ENCODE results near the gene CHD3.

The CHD3 gene

GRCh38 chr17:7932483-7932891 is 43.9 kb downstream of the CHD3 start:
- TF ChIP-seq, protein P1, sequence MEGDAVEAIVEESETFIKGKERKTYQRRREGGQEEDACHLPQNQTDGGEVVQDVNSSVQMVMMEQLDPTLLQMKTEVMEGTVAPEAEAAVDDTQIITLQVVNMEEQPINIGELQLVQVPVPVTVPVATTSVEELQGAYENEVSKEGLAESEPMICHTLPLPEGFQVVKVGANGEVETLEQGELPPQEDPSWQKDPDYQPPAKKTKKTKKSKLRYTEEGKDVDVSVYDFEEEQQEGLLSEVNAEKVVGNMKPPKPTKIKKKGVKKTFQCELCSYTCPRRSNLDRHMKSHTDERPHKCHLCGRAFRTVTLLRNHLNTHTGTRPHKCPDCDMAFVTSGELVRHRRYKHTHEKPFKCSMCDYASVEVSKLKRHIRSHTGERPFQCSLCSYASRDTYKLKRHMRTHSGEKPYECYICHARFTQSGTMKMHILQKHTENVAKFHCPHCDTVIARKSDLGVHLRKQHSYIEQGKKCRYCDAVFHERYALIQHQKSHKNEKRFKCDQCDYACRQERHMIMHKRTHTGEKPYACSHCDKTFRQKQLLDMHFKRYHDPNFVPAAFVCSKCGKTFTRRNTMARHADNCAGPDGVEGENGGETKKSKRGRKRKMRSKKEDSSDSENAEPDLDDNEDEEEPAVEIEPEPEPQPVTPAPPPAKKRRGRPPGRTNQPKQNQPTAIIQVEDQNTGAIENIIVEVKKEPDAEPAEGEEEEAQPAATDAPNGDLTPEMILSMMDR (IDR thresholded peaks at IDR 0.05; ENCODE audit: control insufficient read depth, insufficient read depth, low read depth, low read length, missing control alignments): no peak
- no peak for DNase-seq (ENCODE audit: low read depth)

GRCh38 chr17:7932949-7933348 is 44.4 kb downstream of the CHD3 start:
- TF ChIP-seq, protein P1 (IDR thresholded peaks at IDR 0.05; ENCODE audit: control insufficient read depth, insufficient read depth, low read depth, low read length, missing control alignments): peak; percentile 40
- H3K4me3 ChIP-seq (ENCODE audit: control insufficient read depth, low read depth, low read length): peak overlapping the region; percentile 98
- no peak for DNase-seq (ENCODE audit: low read depth)

More at GRCh38 chr17:7932483-7932891, 43.9 kb downstream of the CHD3 start:
- peak overlapping the region; percentile 98 for H3K4me3 ChIP-seq (ENCODE audit: control insufficient read depth, low read depth, low read length)

- DNase-seq (ENCODE audit: low read depth): no peak
- no peak overlapping the region for H3K4me3 ChIP-seq (ENCODE audit: control insufficient read depth, low read depth, low read length)
- TF ChIP-seq, protein P1 (IDR thresholded peaks at IDR 0.05; ENCODE audit: control insufficient read depth, insufficient read depth, low read depth, low read length, missing control alignments): no peak
Measured at GRCh38 chr17:7935859-7936258, 47.3 kb downstream of the CHD3 start.

- TF ChIP-seq, protein P1 (IDR thresholded peaks at IDR 0.05; ENCODE audit: control insufficient read depth, insufficient read depth, low read depth, low read length, missing control alignments): no peak
- DNase-seq (ENCODE audit: low read depth): no peak
Measured at GRCh38 chr17:7940034-7940433, 51.4 kb downstream of the CHD3 start.

GRCh38 chr17:7940743-7941142 is 52.2 kb downstream of the CHD3 start:
- no peak overlapping the region for H3K4me3 ChIP-seq (ENCODE audit: control insufficient read depth, low read depth, low read length)
- TF ChIP-seq, protein P1 (IDR thresholded peaks at IDR 0.05; ENCODE audit: control insufficient read depth, insufficient read depth, low read depth, low read length, missing control alignments): no peak
- DNase-seq (ENCODE audit: low read depth): no peak

More at GRCh38 chr17:7940034-7940433, 51.4 kb downstream of the CHD3 start:
- H3K4me3 ChIP-seq (ENCODE audit: control insufficient read depth, low read depth, low read length): no peak overlapping the region

DNA sequence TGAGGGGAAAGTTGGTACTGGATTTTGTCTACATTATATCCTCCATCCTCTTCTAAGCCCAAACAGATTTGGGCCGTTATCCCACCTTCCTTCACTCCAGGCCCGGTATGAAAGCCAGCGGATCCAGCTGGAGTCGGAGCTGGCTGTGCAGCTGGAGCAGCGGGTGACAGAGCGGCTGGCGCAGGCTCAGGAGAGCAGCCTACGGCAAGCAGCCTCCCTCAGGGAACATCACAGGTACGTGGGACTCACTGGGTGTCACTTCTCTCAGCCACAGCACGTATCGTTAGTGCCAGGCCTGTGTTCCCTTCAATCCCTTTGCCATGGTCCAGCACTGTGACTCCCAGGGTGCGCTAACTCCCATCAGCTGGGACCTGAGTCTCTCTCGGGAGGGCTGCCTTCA is 54.7 kb downstream of the CHD3 start:
- no peak overlapping the region for H3K4me3 ChIP-seq (ENCODE audit: control insufficient read depth, low read depth, low read length)
- DNase-seq (ENCODE audit: low read depth): no peak
- TF ChIP-seq, protein P1 (IDR thresholded peaks at IDR 0.05; ENCODE audit: control insufficient read depth, insufficient read depth, low read depth, low read length, missing control alignments): no peak

DNA sequence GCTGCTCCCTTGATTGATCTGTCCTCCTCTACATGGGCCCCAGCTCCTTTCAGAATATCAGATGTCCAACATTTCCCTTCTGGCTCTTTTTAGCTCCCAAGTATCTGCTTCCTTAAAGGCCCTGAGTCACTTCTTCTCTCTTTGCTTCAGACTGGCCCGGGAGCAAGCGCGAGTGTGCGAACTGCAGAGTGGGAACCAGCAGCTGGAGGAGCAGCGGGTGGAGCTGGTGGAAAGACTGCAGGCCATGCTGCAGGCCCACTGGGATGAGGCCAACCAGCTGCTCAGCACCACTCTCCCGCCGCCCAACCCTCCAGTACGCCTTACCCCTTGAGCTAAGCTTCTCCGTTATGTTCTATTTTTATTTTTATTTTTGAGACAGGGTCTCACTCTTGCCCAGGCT is 55.7 kb downstream of the CHD3 start:
- TF ChIP-seq, protein P1 (IDR thresholded peaks at IDR 0.05; ENCODE audit: control insufficient read depth, insufficient read depth, low read depth, low read length, missing control alignments): no peak
- no peak for DNase-seq (ENCODE audit: low read depth)
- no peak overlapping the region for H3K4me3 ChIP-seq (ENCODE audit: control insufficient read depth, low read depth, low read length)

Measured in AG09309 (cell line).